Measurements from ENCODE around the gene MCM5.
"Not testable (repeated sequence)": the region's sequence is repeated elsewhere in the genome, so short reads cannot be mapped to it uniquely, and the experiment has no call there.

- not testable (repeated sequence) for TF ChIP-seq CTCF (IDR thresholded peaks at IDR 0.05; ENCODE audit: low read length); EZH2 (IDR thresholded peaks at IDR 0.05; ENCODE audit: borderline replicate concordance, low read length)
Observed at GRCh38 chr22:35459976-35460375, 60.0 kb downstream of the MCM5 start.
